GM12873 (cell line): ENCODE measurements around the gene MMD.

Source experiments
- TF ChIP-seq, protein P1 (sequence below): IDR thresholded peaks from 2 replicates; pipeline ENCODE4 v1.5.1; 2012; ENCODE audit warnings: low read depth, mild to moderate bottlenecking, moderate library complexity, low read length, control low read depth; ENCODE audit not compliant: insufficient read depth; ENCODE audit errors: missing control alignments

MMD gene

GRCh38 chr17:55413825-55414489, 7.7 kb downstream of the MMD start:
- TF ChIP-seq, protein P1, sequence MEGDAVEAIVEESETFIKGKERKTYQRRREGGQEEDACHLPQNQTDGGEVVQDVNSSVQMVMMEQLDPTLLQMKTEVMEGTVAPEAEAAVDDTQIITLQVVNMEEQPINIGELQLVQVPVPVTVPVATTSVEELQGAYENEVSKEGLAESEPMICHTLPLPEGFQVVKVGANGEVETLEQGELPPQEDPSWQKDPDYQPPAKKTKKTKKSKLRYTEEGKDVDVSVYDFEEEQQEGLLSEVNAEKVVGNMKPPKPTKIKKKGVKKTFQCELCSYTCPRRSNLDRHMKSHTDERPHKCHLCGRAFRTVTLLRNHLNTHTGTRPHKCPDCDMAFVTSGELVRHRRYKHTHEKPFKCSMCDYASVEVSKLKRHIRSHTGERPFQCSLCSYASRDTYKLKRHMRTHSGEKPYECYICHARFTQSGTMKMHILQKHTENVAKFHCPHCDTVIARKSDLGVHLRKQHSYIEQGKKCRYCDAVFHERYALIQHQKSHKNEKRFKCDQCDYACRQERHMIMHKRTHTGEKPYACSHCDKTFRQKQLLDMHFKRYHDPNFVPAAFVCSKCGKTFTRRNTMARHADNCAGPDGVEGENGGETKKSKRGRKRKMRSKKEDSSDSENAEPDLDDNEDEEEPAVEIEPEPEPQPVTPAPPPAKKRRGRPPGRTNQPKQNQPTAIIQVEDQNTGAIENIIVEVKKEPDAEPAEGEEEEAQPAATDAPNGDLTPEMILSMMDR, result no peak

DNA sequence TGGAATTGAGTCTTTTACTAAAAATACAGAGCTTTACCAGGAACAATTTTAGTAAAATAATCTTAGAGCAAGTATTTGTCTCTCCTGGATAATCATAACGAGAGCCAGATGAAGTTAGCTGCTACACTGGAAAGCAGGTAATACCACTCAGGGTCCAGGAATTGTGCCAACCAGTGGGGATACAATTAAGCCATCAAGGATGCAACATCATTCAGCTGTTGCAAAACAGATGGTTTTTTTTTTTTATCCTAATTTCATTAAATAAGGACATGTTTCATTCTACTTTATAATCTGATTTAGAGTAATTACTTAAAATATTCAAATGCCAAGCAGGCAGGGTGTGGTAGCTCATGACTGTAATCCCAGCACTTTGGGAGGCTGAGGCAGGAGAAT, 10.2 kb downstream of the MMD start:
- TF ChIP-seq, protein P1, result no peak

DNA sequence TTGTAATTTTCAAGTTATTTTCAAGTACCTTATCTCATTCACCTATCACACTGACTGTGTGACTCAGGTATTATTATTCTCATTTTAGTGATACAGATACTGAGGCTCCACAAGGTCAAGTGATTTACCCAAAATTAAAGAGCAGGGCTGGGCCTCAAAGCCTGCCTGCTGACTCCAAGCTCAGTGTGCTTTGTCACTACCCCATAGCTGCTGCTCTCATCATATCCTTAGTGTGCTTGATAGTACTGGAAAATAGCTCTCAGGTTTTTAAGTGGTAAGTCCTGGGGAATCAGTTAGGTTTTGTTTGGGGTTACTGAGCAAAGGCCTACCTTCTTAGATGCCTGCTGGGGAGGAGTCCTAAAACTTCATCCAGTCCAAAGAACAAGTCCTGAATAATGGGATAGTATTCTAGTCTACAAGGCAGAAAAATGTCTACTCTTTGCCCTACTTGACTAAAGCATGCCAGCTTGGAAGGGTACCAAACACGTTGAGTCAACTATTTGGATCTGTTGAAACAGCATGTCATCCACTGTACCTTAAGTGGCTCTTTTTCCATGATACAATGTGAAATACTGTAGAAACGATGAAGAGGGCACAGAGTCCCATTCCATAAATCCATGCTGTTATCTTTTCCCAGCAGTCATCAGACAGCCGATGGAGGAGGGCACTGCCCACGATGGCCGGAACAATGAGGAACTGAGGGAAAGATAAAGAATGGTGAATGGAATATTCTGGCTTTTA, 10.7 kb downstream of the MMD start:
- TF ChIP-seq, protein P1, result no peak

GRCh38 chr17:55409030-55409800, 12.4 kb downstream of the MMD start:
- TF ChIP-seq, protein P1, result no peak

DNA sequence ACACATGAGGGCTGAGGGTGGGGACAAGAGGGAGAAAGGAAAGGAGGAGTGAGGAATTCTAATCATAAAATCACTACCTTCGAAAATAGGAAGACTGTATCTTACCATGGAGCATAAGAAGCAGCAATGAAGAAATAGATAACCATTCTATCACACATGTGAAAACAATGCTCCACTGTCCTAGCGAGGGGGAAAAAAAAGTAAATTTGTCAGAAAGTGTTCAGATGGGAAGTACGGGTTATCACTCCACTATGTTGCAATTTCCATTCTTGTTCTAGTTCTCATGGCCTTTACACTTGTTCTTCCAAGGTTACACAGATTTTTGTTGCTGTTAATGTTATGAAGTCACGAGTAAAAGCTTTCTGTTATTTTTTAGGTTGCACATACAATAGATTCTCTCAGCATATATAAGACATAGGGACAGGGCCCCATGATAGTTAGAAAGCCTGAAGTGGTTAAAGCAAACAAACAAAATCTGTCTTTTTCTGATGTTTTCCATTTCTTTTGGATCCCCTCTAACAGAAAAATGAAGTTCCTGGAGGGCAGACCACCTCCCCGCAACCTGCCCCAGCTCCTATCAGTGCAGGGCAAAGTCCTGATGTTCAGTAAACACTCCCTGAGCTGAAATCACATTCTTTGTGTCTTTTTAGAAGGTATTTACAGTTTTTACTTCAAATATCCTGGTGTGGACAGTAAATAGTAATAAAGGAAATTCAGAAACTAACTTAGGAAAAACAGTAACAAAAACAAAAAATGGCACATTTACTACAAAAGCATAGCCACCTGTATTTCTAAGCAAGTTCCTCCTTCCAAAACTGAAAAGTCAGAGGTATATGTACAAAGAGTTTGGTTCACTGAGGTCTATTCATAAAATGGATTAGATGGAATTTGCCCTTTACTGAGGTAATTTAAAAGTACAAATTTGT, 13.7 kb downstream of the MMD start:
- TF ChIP-seq, protein P1, result no peak

DNA sequence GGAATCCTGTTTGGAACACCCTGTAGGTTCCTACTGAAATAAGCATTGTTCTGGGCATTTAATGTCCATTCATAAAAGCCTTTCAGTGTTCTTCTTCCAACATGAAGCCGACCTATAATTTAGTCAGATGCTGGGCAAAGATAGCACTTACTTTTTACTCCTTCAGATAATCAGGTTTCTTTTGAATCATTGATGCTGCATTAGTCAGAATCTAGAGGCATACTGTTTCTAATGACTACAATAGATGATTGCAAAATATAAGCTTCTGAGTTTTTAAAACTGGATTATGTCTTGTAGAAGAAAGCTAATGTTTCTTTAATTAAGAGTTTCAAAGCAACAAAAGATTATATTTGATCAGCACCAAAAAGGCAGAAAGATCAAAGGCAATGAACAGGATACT, 16.0 kb downstream of the MMD start:
- TF ChIP-seq, protein P1, result no peak
